Measurements from ENCODE around the gene DNAH17. TPM values are rescaled to one million over a fixed set of nuclear protein-coding genes. Genes with fewer than 3 reads are reported as not detected.

Gene DNAH17
- total RNA-seq, 1 experiment from 2014 or later: 0.18 TPM

GRCh38 chr17:78538033-78538776, 39.0 kb downstream of the DNAH17 start:
- Histone ChIP-seq H3K4me3 (ENCODE audit: low read depth in 2 of 2, low read length in 2 of 2) (no peak overlapping the region), H3K36me3 (ENCODE audit: control insufficient read depth, insufficient read depth, low read length) (no peaks in the 10 kb centered on the region), H3K4me1 (ENCODE audit: control insufficient read depth, insufficient read depth, low read length) (no peaks in the 10 kb centered on the region), H3K27ac (ENCODE audit: low read length) (no peak overlapping the region), H3K9me3 (ENCODE audit: control insufficient read depth, insufficient read depth, low read depth, low read length) (no peaks in the 10 kb centered on the region), H3K27me3 (ENCODE audit: control insufficient read depth, insufficient read depth, low read length) (no peaks in the 10 kb centered on the region)
- no TSS peak for BruUV-seq (replicated peaks)
- no peak for TF ChIP-seq CTCF (IDR thresholded peaks at IDR 0.05)
- TF ChIP-seq, protein P1, sequence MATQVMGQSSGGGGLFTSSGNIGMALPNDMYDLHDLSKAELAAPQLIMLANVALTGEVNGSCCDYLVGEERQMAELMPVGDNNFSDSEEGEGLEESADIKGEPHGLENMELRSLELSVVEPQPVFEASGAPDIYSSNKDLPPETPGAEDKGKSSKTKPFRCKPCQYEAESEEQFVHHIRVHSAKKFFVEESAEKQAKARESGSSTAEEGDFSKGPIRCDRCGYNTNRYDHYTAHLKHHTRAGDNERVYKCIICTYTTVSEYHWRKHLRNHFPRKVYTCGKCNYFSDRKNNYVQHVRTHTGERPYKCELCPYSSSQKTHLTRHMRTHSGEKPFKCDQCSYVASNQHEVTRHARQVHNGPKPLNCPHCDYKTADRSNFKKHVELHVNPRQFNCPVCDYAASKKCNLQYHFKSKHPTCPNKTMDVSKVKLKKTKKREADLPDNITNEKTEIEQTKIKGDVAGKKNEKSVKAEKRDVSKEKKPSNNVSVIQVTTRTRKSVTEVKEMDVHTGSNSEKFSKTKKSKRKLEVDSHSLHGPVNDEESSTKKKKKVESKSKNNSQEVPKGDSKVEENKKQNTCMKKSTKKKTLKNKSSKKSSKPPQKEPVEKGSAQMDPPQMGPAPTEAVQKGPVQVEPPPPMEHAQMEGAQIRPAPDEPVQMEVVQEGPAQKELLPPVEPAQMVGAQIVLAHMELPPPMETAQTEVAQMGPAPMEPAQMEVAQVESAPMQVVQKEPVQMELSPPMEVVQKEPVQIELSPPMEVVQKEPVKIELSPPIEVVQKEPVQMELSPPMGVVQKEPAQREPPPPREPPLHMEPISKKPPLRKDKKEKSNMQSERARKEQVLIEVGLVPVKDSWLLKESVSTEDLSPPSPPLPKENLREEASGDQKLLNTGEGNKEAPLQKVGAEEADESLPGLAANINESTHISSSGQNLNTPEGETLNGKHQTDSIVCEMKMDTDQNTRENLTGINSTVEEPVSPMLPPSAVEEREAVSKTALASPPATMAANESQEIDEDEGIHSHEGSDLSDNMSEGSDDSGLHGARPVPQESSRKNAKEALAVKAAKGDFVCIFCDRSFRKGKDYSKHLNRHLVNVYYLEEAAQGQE (IDR thresholded peaks at IDR 0.05; ENCODE audit: insufficient read depth in 1 of 2, low read depth in 2 of 2, low read length in 1 of 2): no peak
- no peak for TF ChIP-seq POLR2AphosphoS5 (IDR thresholded peaks at IDR 0.05; ENCODE audit: low read depth, low read length)
- TF ChIP-seq SIN3A (IDR thresholded peaks at IDR 0.05; ENCODE audit: borderline replicate concordance, insufficient read depth, low read depth, low read length): no peak
- TF ChIP-seq TCF7L2 (IDR thresholded peaks at IDR 0.05; ENCODE audit: low read depth, low read length): no peak
- ChIA-PET POLR2A (no interaction called here), CTCF (no interaction called here)
- DNase-seq (ENCODE audit: low read depth, low spot score) (no peak), ATAC-seq (no peak)
- in situ Hi-C loops (cut with HindIII; ENCODE audit: low pct_unique_long_range_greater_than_20kb, low sequenced_read_pairs): no loop called here
- intact Hi-C loops (cut with micrococcal nuclease; ENCODE audit: unreplicated experiment): no loop called here

- no TSS peak for BruUV-seq (replicated peaks)
- Histone ChIP-seq H3K27ac (ENCODE audit: low read length) (no peak overlapping the region), H3K36me3 (ENCODE audit: control insufficient read depth, insufficient read depth, low read length) (no peaks in the 10 kb centered on the region), H3K4me1 (ENCODE audit: control insufficient read depth, insufficient read depth, low read length) (no peaks in the 10 kb centered on the region; the same call in 1 of the 2 replicates), H3K4me3 (ENCODE audit: low read depth in 2 of 2, low read length in 2 of 2) (no peak overlapping the region), H3K27me3 (ENCODE audit: control insufficient read depth, insufficient read depth, low read length) (no peaks in the 10 kb centered on the region), H3K9me3 (ENCODE audit: control insufficient read depth, insufficient read depth, low read depth, low read length) (no peaks in the 10 kb centered on the region)
- POLR2A ChIA-PET: no interaction called here
- DNase-seq (ENCODE audit: low read depth, low spot score) (no peak), ATAC-seq (no peak)
- TF ChIP-seq POLR2AphosphoS5 (IDR thresholded peaks at IDR 0.05; ENCODE audit: low read depth, low read length) (no peak), CTCF (IDR thresholded peaks at IDR 0.05) (no peak), TCF7L2 (IDR thresholded peaks at IDR 0.05; ENCODE audit: low read depth, low read length) (no peak), SIN3A (IDR thresholded peaks at IDR 0.05; ENCODE audit: borderline replicate concordance, insufficient read depth, low read depth, low read length) (no peak)
- TF ChIP-seq, protein P1 (IDR thresholded peaks at IDR 0.05; ENCODE audit: insufficient read depth in 1 of 2, low read depth in 2 of 2, low read length in 1 of 2): no peak
- intact Hi-C loops (cut with micrococcal nuclease; ENCODE audit: unreplicated experiment): no loop called here
- CTCF ChIA-PET: no interaction called here
- in situ Hi-C loops (cut with HindIII; ENCODE audit: low pct_unique_long_range_greater_than_20kb, low sequenced_read_pairs): no loop called here
These were observed 39.9 kb downstream of the DNAH17 start for GRCh38 chr17:78537217-78537860.
